ENCODE data around the gene ETV3. TPM values are rescaled to one million over a fixed set of nuclear protein-coding genes. Genes with fewer than 3 reads are reported as not detected.
"Not testable (repeated sequence)": the region's sequence is repeated elsewhere in the genome, so short reads cannot be mapped to it uniquely, and the experiment has no call there.

Gene ETV3
- total and polyA plus RNA-seq, 3 experiments from 2014 or later = 10.0 to 26.4 (median 24.8) TPM

- POLR2A ChIA-PET = no interaction called here
- CTCF ChIA-PET = no interaction called here
- no peaks in the 10 kb centered on the region for H3K4me1 ChIP-seq (ENCODE audit: insufficient read depth, low read length)
- peaks cover 0 to 3% (median 0%) of the 10 kb centered on the region in 3 donors for H3K4me1 Mint-ChIP-seq
- no peak overlapping the region for H3K27ac ChIP-seq (ENCODE audit: low read depth, low read length)
- H3K36me3 ChIP-seq (ENCODE audit: insufficient read depth, low read length) = no peaks in the 10 kb centered on the region
- no peaks in the 10 kb centered on the region for H3K9me3 ChIP-seq (ENCODE audit: low read length)
- H3K27ac Mint-ChIP-seq = no peak overlapping the region
- H3K9me3 Mint-ChIP-seq = no peaks in the 10 kb centered on the region
- no peak overlapping the region for H3K4me3 Mint-ChIP-seq
- H3K4me3 ChIP-seq (ENCODE audit: low read length) = no peak overlapping the region
- no peaks in the 10 kb centered on the region for H3K27me3 ChIP-seq (ENCODE audit: insufficient read depth, low read length, poor library complexity, severe bottlenecking)
- no peak for DNase-seq
- no peaks in the 10 kb centered on the region for H3K36me3 Mint-ChIP-seq
- peaks cover 8 to 10% of the 10 kb centered on the region in 2 donors for H3K27me3 Mint-ChIP-seq
Observed at GRCh38 chr1:157101149-157101548, 37.0 kb downstream of the ETV3 start.

- H3K4me3 Mint-ChIP-seq = no peak within 1 kb of the TSS
- no peaks in the 10 kb centered on the region for H3K9me3 Mint-ChIP-seq
- H3K36me3 ChIP-seq (ENCODE audit: insufficient read depth, low read length) = no peaks in the 10 kb centered on the region
- no peaks in the 10 kb centered on the region for H3K9me3 ChIP-seq (ENCODE audit: low read length)
- no peak within 1 kb of the TSS for H3K4me3 ChIP-seq (ENCODE audit: low read length)
- ChIA-PET CTCF (no interaction called here), POLR2A (no interaction called here)
- peak within 1 kb of the TSS in 1 of 8 donors; percentile 69 for H3K27ac Mint-ChIP-seq
- H3K36me3 Mint-ChIP-seq = no peaks in the 10 kb centered on the region
- H3K27me3 Mint-ChIP-seq = peaks cover 6% of the 10 kb centered on the region in 2 donors
- no peaks in the 10 kb centered on the region for H3K4me1 Mint-ChIP-seq
- no peaks in the 10 kb centered on the region for H3K4me1 ChIP-seq (ENCODE audit: insufficient read depth, low read length)
- no peak for DNase-seq
- H3K27ac ChIP-seq (ENCODE audit: low read depth, low read length) = no peak within 1 kb of the TSS
- no peaks in the 10 kb centered on the region for H3K27me3 ChIP-seq (ENCODE audit: insufficient read depth, low read length, poor library complexity, severe bottlenecking)
Observed at GRCh38 chr1:157099633-157100009, 38.6 kb downstream of the ETV3 start, which contains the start of gene ETV3L. TSS of gene ETV3L (minus strand) at chr1:157099808. CDS start at chr1:157099523, 285 bp downstream.

GRCh38 chr1:157098987-157099632, 39.1 kb downstream of the ETV3 start:
- peak overlapping the region in 1 of 8 donors; percentile 69 for H3K27ac Mint-ChIP-seq
- POLR2A ChIA-PET; H3K36me3 Mint-ChIP-seq; CTCF ChIA-PET; H3K36me3 ChIP-seq (ENCODE audit: insufficient read depth, low read length); H3K4me3 Mint-ChIP-seq; H3K4me1 ChIP-seq (ENCODE audit: insufficient read depth, low read length); H3K27me3 ChIP-seq (ENCODE audit: insufficient read depth, low read length, poor library complexity, severe bottlenecking); H3K9me3 Mint-ChIP-seq; H3K9me3 ChIP-seq (ENCODE audit: low read length); H3K27me3 Mint-ChIP-seq; H3K4me3 ChIP-seq (ENCODE audit: low read length); H3K4me1 Mint-ChIP-seq; H3K27ac ChIP-seq (ENCODE audit: low read depth, low read length); DNase-seq: not testable (repeated sequence)

GRCh38 chr1:157098519-157098918, 39.7 kb downstream of the ETV3 start:
- peak overlapping the region in 1 of 8 donors; percentile 94 for H3K27ac Mint-ChIP-seq
- no peaks in the 10 kb centered on the region for H3K9me3 ChIP-seq (ENCODE audit: low read length)
- POLR2A ChIA-PET = no interaction called here

GRCh38 chr1:157097692-157098091, 40.5 kb downstream of the ETV3 start:
- Mint-ChIP-seq H3K4me1 (no peaks in the 10 kb centered on the region), H3K36me3 (no peaks in the 10 kb centered on the region), H3K4me3 (no peak overlapping the region), H3K9me3 (no peaks in the 10 kb centered on the region), H3K27ac (peak overlapping the region in 2 of 8 donors; percentile 1 to 14), H3K27me3 (peaks cover 6% of the 10 kb centered on the region in 2 donors)
- Histone ChIP-seq H3K9me3 (ENCODE audit: low read length) (no peaks in the 10 kb centered on the region), H3K27me3 (ENCODE audit: insufficient read depth, low read length, poor library complexity, severe bottlenecking) (no peaks in the 10 kb centered on the region), H3K4me3 (ENCODE audit: low read length) (no peak overlapping the region), H3K27ac (ENCODE audit: low read depth, low read length) (no peak overlapping the region), H3K4me1 (ENCODE audit: insufficient read depth, low read length) (no peaks in the 10 kb centered on the region), H3K36me3 (ENCODE audit: insufficient read depth, low read length) (no peaks in the 10 kb centered on the region)
- POLR2A ChIA-PET = no interaction called here
- CTCF ChIA-PET = no interaction called here
- DNase-seq = no peak

More at GRCh38 chr1:157098519-157098918, 39.7 kb downstream of the ETV3 start:
- no peak overlapping the region for H3K27ac ChIP-seq (ENCODE audit: low read depth, low read length)
- no peaks in the 10 kb centered on the region for H3K36me3 Mint-ChIP-seq
- H3K27me3 Mint-ChIP-seq = peaks cover 6% of the 10 kb centered on the region in 2 donors
- H3K9me3 Mint-ChIP-seq = no peaks in the 10 kb centered on the region
- no peak for DNase-seq
- CTCF ChIA-PET = no interaction called here
- no peaks in the 10 kb centered on the region for H3K4me1 ChIP-seq (ENCODE audit: insufficient read depth, low read length)
- no peaks in the 10 kb centered on the region for H3K27me3 ChIP-seq (ENCODE audit: insufficient read depth, low read length, poor library complexity, severe bottlenecking)
- no peak overlapping the region for H3K4me3 Mint-ChIP-seq
- no peaks in the 10 kb centered on the region for H3K4me1 Mint-ChIP-seq
- no peak overlapping the region for H3K4me3 ChIP-seq (ENCODE audit: low read length)
- H3K36me3 ChIP-seq (ENCODE audit: insufficient read depth, low read length) = no peaks in the 10 kb centered on the region

GRCh38 chr1:157096881-157097280, 41.3 kb downstream of the ETV3 start:
- Mint-ChIP-seq H3K4me1 (no peaks in the 10 kb centered on the region), H3K27me3 (peaks cover 6% of the 10 kb centered on the region in 2 donors), H3K4me3 (no peak overlapping the region), H3K9me3 (no peaks in the 10 kb centered on the region), H3K27ac (peak overlapping the region in 1 of 8 donors; percentile 60), H3K36me3 (no peaks in the 10 kb centered on the region)
- Histone ChIP-seq H3K27ac (ENCODE audit: low read depth, low read length) (no peak overlapping the region), H3K4me3 (ENCODE audit: low read length) (no peak overlapping the region), H3K27me3 (ENCODE audit: insufficient read depth, low read length, poor library complexity, severe bottlenecking) (no peaks in the 10 kb centered on the region), H3K36me3 (ENCODE audit: insufficient read depth, low read length) (no peaks in the 10 kb centered on the region), H3K9me3 (ENCODE audit: low read length) (no peaks in the 10 kb centered on the region), H3K4me1 (ENCODE audit: insufficient read depth, low read length) (no peaks in the 10 kb centered on the region)
- no peak for DNase-seq
- POLR2A ChIA-PET = interaction anchor here (0.6 kb wide), 1 partner anchor 47 kb away, joined by 4 read pairs; no protein-coding TSS in a partner anchor
- CTCF ChIA-PET = interaction anchor here (1.3 kb wide), 1 partner anchor 59 kb away, joined by 6 read pairs; no protein-coding TSS in a partner anchor

GRCh38 chr1:157095551-157095950, 42.6 kb downstream of the ETV3 start:
- no peaks in the 10 kb centered on the region for H3K9me3 Mint-ChIP-seq

GRCh38 chr1:157095091-157095490, 43.1 kb downstream of the ETV3 start:
- DNase-seq = no peak
- H3K27me3 ChIP-seq (ENCODE audit: insufficient read depth, low read length, poor library complexity, severe bottlenecking) = no peaks in the 10 kb centered on the region
- no peak overlapping the region for H3K27ac ChIP-seq (ENCODE audit: low read depth, low read length)
- no peaks in the 10 kb centered on the region for H3K9me3 ChIP-seq (ENCODE audit: low read length)
- ChIA-PET POLR2A (no interaction called here), CTCF (interaction anchor here (1.1 kb wide), 1 partner anchor 61 kb away, joined by 3 read pairs; no protein-coding TSS in a partner anchor)
- Mint-ChIP-seq H3K36me3 (no peaks in the 10 kb centered on the region), H3K4me1 (peaks cover 0 to 3% (median 2%) of the 10 kb centered on the region in 3 donors), H3K27ac (no peak overlapping the region), H3K9me3 (no peaks in the 10 kb centered on the region), H3K4me3 (no peak overlapping the region), H3K27me3 (peaks cover under 1 to 4% of the 10 kb centered on the region in 2 donors)
- peaks cover 3% of the 10 kb centered on the region for H3K4me1 ChIP-seq (ENCODE audit: insufficient read depth, low read length)
- no peak overlapping the region for H3K4me3 ChIP-seq (ENCODE audit: low read length)
- no peaks in the 10 kb centered on the region for H3K36me3 ChIP-seq (ENCODE audit: insufficient read depth, low read length)

More at GRCh38 chr1:157095551-157095950, 42.6 kb downstream of the ETV3 start:
- H3K27me3 Mint-ChIP-seq = peaks cover 0 to 6% of the 10 kb centered on the region in 2 donors
- no peaks in the 10 kb centered on the region for H3K27me3 ChIP-seq (ENCODE audit: insufficient read depth, low read length, poor library complexity, severe bottlenecking)
- POLR2A ChIA-PET = no interaction called here
- no peak overlapping the region for H3K27ac Mint-ChIP-seq
- H3K4me1 Mint-ChIP-seq = no peaks in the 10 kb centered on the region
- H3K36me3 ChIP-seq (ENCODE audit: insufficient read depth, low read length) = no peaks in the 10 kb centered on the region
- no peak overlapping the region for H3K4me3 ChIP-seq (ENCODE audit: low read length)
- H3K4me3 Mint-ChIP-seq = no peak overlapping the region
- H3K36me3 Mint-ChIP-seq = no peaks in the 10 kb centered on the region
- no peak for DNase-seq
- H3K27ac ChIP-seq (ENCODE audit: low read depth, low read length) = no peak overlapping the region
- CTCF ChIA-PET = interaction anchor here (1.1 kb wide), 1 partner anchor 61 kb away, joined by 3 read pairs; no protein-coding TSS in a partner anchor
- H3K9me3 ChIP-seq (ENCODE audit: low read length) = no peaks in the 10 kb centered on the region
- H3K4me1 ChIP-seq (ENCODE audit: insufficient read depth, low read length) = no peaks in the 10 kb centered on the region
